H9 (cell line): ENCODE results near the gene CHEK1. TPM values are rescaled to one million over a fixed set of nuclear protein-coding genes. Genes with fewer than 3 reads are reported as not detected.

Source experiments
- DNase-seq: peaks from one replicate; pipeline ENCODE4 v3.0.0-alpha.2; 2017
- H2AFZ ChIP-seq: one replicate; pipeline ENCODE4 v1.6.1; 2013; ENCODE audit warnings: mild to moderate bottlenecking, low read length, control low read depth, moderate library complexity
- H2AK5ac ChIP-seq: 2 replicates; pipeline ENCODE4 v1.6.1; 2013; ENCODE audit warnings: low read length, control low read depth, mixed read lengths; ENCODE audit not compliant: insufficient read length
- H2BK120ac ChIP-seq: one replicate; pipeline ENCODE4 v1.6.1; 2013; ENCODE audit warnings: low read depth, mild to moderate bottlenecking, low read length, control low read depth, inconsistent platforms; ENCODE audit not compliant: poor library complexity, severe bottlenecking
- H2BK12ac ChIP-seq: 2 replicates; pipeline ENCODE4 v1.6.1; 2013; ENCODE audit warnings: low read length, control low read depth, mixed read lengths, low read depth; ENCODE audit not compliant: insufficient read length
- H2BK15ac ChIP-seq: 2 replicates; pipeline ENCODE4 v1.6.1; 2013; ENCODE audit warnings: low read depth, low read length, control low read depth
- H2BK20ac ChIP-seq: one replicate; pipeline ENCODE4 v1.6.1; 2013; ENCODE audit warnings: low read depth, mild to moderate bottlenecking, low read length, control low read depth, inconsistent platforms; ENCODE audit not compliant: poor library complexity, severe bottlenecking
- H2BK5ac ChIP-seq: 2 replicates; pipeline ENCODE4 v1.6.1; 2013; ENCODE audit warnings: low read length, control low read depth, mixed read lengths; ENCODE audit not compliant: insufficient read length
- H3K14ac ChIP-seq: 2 replicates; pipeline ENCODE4 v1.6.1; 2013; ENCODE audit warnings: low read length, control low read depth; ENCODE audit not compliant: insufficient read depth
- H3K18ac ChIP-seq: 2 replicates; pipeline ENCODE4 v1.6.1; 2013; ENCODE audit warnings: low read depth, mild to moderate bottlenecking, mixed read lengths, low read length, control low read depth; ENCODE audit not compliant: insufficient read length
- H3K23ac ChIP-seq: 2 replicates; pipeline ENCODE4 v1.6.1; 2013; ENCODE audit warnings: low read length, control low read depth, mixed read lengths, low read depth; ENCODE audit not compliant: insufficient read length
- H3K23me2 ChIP-seq: 2 replicates; pipeline ENCODE4 v1.6.1; 2013; ENCODE audit warnings: low read depth, mild to moderate bottlenecking, mixed read lengths, low read length, control low read depth; ENCODE audit not compliant: insufficient read length, poor library complexity, severe bottlenecking
- H3K27ac ChIP-seq: 2 replicates; pipeline ENCODE4 v1.5.1; 2013; ENCODE audit warnings: low read length, control low read depth, mixed read lengths, low read depth; ENCODE audit not compliant: insufficient read length
- H3K27me3 ChIP-seq: 2 replicates; pipeline ENCODE4 v1.6.1; 2013; ENCODE audit warnings: low read length, control low read depth, inconsistent platforms; ENCODE audit not compliant: insufficient read depth
- H3K4ac ChIP-seq: 2 replicates; pipeline ENCODE4 v1.6.1; 2013; ENCODE audit warnings: low read depth, mild to moderate bottlenecking, control low read depth, inconsistent platforms, low read length, moderate library complexity
- H3K4me1 ChIP-seq: 2 replicates; pipeline ENCODE4 v1.6.1; 2013; ENCODE audit warnings: low read length, control low read depth, inconsistent platforms; ENCODE audit not compliant: insufficient read depth
- H3K4me2 ChIP-seq: 2 replicates; pipeline ENCODE4 v1.6.1; 2013; ENCODE audit warnings: low read length, control low read depth, mixed read lengths; ENCODE audit not compliant: insufficient read length, insufficient read depth
- H3K56ac ChIP-seq: 2 replicates; pipeline ENCODE4 v1.6.1; 2013; ENCODE audit warnings: low read depth, mild to moderate bottlenecking, mixed read lengths, low read length, control low read depth; ENCODE audit not compliant: insufficient read length
- H3K79me1 ChIP-seq: 2 replicates; pipeline ENCODE4 v1.6.1; 2013; ENCODE audit warnings: low read depth, mild to moderate bottlenecking, moderate library complexity, low read length, control low read depth, inconsistent platforms; ENCODE audit not compliant: insufficient read depth, poor library complexity, severe bottlenecking
- H3K79me2 ChIP-seq: 2 replicates; pipeline ENCODE4 v1.6.1; 2013; ENCODE audit warnings: low read length, control low read depth, inconsistent platforms; ENCODE audit not compliant: insufficient read depth
- H3K9ac ChIP-seq: 2 replicates; pipeline ENCODE4 v1.6.1; 2013; ENCODE audit warnings: low read length, control low read depth, mixed read lengths; ENCODE audit not compliant: insufficient read length; ENCODE audit errors: extremely low read depth
- H3K9me3 ChIP-seq: one replicate; pipeline ENCODE4 v1.6.1; 2013; ENCODE audit warnings: low read depth, low read length, inconsistent platforms; ENCODE audit not compliant: control insufficient read depth
- H3T11ph ChIP-seq: one replicate; pipeline ENCODE4 v1.6.1; 2013; ENCODE audit warnings: mild to moderate bottlenecking, low read length, control low read depth, inconsistent platforms
- H4K20me1 ChIP-seq: one replicate; pipeline ENCODE4 v1.6.1; 2013; ENCODE audit not compliant: control insufficient read depth, insufficient read length, insufficient read depth
- H4K5ac ChIP-seq: 2 replicates; pipeline ENCODE4 v1.6.1; 2013; ENCODE audit warnings: low read depth, mild to moderate bottlenecking, mixed read lengths, low read length, control low read depth; ENCODE audit not compliant: insufficient read length
- H4K8ac ChIP-seq: replicated peaks from 2 replicates; pipeline ENCODE4 v1.6.1; 2013; ENCODE audit warnings: low read length, control low read depth, mixed read lengths, low read depth; ENCODE audit not compliant: insufficient read length
- H4K91ac ChIP-seq: 2 replicates; pipeline ENCODE4 v1.6.1; 2013; ENCODE audit warnings: low read depth, mild to moderate bottlenecking, moderate library complexity, mixed read lengths, low read length, control low read depth; ENCODE audit not compliant: insufficient read length
- H3K27ac Mint-ChIP-seq, 3 experiments: 2 replicates in 2 of 3; 3 replicates in 1 of 3; pipeline ENCODE4 v1.8.0; 2020 to 2021; ENCODE audit warnings: mixed read lengths in 3 of 3, mild to moderate bottlenecking in 1 of 3, moderate library complexity in 1 of 3
- H3K27me3 Mint-ChIP-seq: 2 replicates; pipeline ENCODE4 v1.8.0; 2021; ENCODE audit warnings: low read depth, mild to moderate bottlenecking, moderate library complexity, mixed read lengths
- H3K36me3 Mint-ChIP-seq, 3 experiments: 2 replicates in 2 of 3; 3 replicates in 1 of 3; pipeline ENCODE4 v1.8.0; 2020 to 2021; ENCODE audit warnings: low read depth in 3 of 3, mixed read lengths in 3 of 3; ENCODE audit not compliant: insufficient read depth in 1 of 3
- H3K4me1 Mint-ChIP-seq, 2 experiments: 2 replicates each; pipeline ENCODE4 v1.8.0; 2020; ENCODE audit warnings: mixed read lengths in 2 of 2
- H3K4me3 Mint-ChIP-seq, 2 experiments: 2 replicates in 1 of 2; 3 replicates in 1 of 2; pipeline ENCODE4 v1.8.0; 2020 to 2021; ENCODE audit warnings: mild to moderate bottlenecking in 2 of 2, mixed read lengths in 2 of 2, moderate library complexity in 1 of 2
- H3K9me3 Mint-ChIP-seq, 2 experiments: 2 replicates in 1 of 2; 3 replicates in 1 of 2; pipeline ENCODE4 v1.8.0; 2020; ENCODE audit warnings: mild to moderate bottlenecking in 2 of 2, mixed read lengths in 2 of 2, moderate library complexity in 1 of 2
- CTCF ChIP-seq: fragments of 200-600 bp; sonication (generic); conservative IDR thresholded peaks from 3 replicates; pipeline ENCODE4 v1.8.0; 2021; ENCODE audit warnings: antibody characterized with exemption, mild to moderate bottlenecking
- WGBS: extraction: QIAGEN DNeasy Blood & Tissue Kit; methylation state at CpG from one replicate; pipeline ENCODE4 v1.1.7; 2013; ENCODE audit warnings: missing lambda C conversion rate, low lambda C conversion rate, mixed read lengths; ENCODE audit not compliant: insufficient read length; ENCODE audit errors: extremely low coverage; 5-methylcytosine and 5-hydroxymethylcytosine counted together
- total RNA-seq: library from RNA; stranded (reverse); gene quantifications from 2 replicates; pipeline ENCODE4 v1.2.1, GENCODE V29; 2021

Gene CHEK1
- total RNA-seq, 1 experiment from 2014 or later, result 126 TPM

DNA sequence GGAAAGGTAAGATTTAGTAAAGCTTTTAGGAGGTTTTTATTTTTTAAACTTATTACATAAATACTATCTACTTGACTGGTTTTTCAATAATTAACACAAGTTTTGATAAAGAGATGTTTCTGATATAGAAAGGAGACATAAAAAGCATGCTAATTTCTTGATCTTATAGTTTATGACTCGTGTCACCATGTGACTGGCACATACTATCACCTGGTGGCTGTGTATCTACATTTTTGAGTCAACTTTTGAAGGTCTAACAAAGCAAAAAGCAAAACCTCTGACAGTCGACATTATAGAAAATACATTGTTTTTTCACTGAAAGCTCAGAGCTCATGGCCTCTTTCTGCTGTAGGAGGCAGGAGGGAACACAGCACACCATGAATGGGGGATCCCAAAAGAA lies 54.9 kb downstream of the CHEK1 start:
- Histone ChIP-seq H3K4me2 (no peak overlapping the region), H3K14ac (no peak overlapping the region), H3K9me3 (no peaks in the 10 kb centered on the region), H3K79me2 (no peaks in the 10 kb centered on the region), H4K8ac (no peak overlapping the region), H2BK15ac (no peak overlapping the region), H4K20me1 (no peaks in the 10 kb centered on the region), H3K23ac (no peak overlapping the region), H2AFZ (no peak overlapping the region), H4K5ac (no peak overlapping the region), H2BK120ac (no peak overlapping the region), H2BK5ac (no peak overlapping the region), H3K4ac (no peak overlapping the region), H3K79me1 (no peaks in the 10 kb centered on the region), H3K56ac (no peak overlapping the region), H2BK12ac (no peak overlapping the region), H3K9ac (no peak overlapping the region), H3K23me2 (no peaks in the 10 kb centered on the region), H3K27ac (no peak overlapping the region), H2AK5ac (no peak overlapping the region), H3K4me1 (no peaks in the 10 kb centered on the region), H4K91ac (no peak overlapping the region), H3K18ac (no peak overlapping the region), H3T11ph (no peak overlapping the region), H3K27me3 (no peaks in the 10 kb centered on the region), H2BK20ac (no peak overlapping the region)
- peaks cover 26 to 47% (median 41%) of the 10 kb centered on the region in 3 experiments; a peak in 6 of 7 replicates for H3K36me3 Mint-ChIP-seq
- no peak for TF ChIP-seq CTCF
- peaks cover 5 to 7% of the 10 kb centered on the region in 2 experiments for H3K4me1 Mint-ChIP-seq
- no peak for DNase-seq
- H3K4me3 Mint-ChIP-seq, result no peak overlapping the region
- H3K9me3 Mint-ChIP-seq, result no peaks in the 10 kb centered on the region
- WGBS, result no CpG with 5 or more reads among the region's 2 CpGs
- no peak overlapping the region for H3K27ac Mint-ChIP-seq
- H3K27me3 Mint-ChIP-seq, result no peaks in the 10 kb centered on the region
